HG03045 (cell line): ENCODE measurements around the gene RAPGEF2.
"Not testable (repeated sequence)": the region's sequence is repeated elsewhere in the genome, so short reads cannot be mapped to it uniquely, and the experiment has no call there.

Experiments
- ATAC-seq: cut with Tn5 transposase; IDR thresholded peaks from one replicate; pipeline ENCODE4 v1.9.1; 2021; ENCODE audit warnings: mild to moderate bottlenecking, moderate library complexity; ENCODE audit not compliant: unreplicated experiment

The RAPGEF2 gene

DNA sequence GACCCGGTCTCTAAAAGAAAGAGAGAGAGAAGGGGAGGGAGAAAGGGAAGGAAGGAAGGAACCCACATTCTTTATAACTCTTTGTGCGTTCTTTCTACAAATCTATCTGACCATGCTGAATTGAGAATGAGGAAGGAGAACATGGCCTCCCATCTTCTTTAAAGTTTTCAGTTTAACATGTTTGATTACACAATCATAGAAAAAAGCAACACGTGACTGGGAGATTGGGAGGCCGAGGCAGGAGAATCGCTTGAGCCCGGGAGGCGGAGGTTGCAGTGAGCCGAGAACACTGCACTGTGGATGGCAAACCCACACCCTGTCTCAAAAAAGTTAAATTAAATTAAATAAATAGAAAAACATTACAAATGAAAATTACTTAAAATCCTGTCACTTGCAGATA lies 254.5 kb downstream of the RAPGEF2 start:
- ATAC-seq: no peak

DNA sequence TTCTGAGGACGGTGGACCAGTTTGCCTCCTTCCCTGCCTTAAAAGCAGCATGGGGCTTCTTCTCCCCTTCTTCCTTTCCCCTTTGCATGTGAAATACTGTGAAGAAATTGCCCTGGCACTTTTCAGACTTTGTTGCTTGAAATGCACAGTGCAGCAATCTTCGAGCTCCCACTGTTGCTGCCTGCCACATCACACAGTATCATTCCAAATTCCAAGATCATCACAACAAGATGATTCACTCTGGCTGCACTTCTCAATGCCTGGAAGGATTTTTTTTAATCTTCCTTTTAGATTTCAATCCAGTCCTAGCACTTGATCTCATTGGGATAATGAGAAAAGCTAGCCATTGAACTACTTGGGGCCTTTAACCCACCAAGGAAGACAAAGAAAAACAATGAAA lies 255.3 kb downstream of the RAPGEF2 start:
- ATAC-seq: no peak

DNA sequence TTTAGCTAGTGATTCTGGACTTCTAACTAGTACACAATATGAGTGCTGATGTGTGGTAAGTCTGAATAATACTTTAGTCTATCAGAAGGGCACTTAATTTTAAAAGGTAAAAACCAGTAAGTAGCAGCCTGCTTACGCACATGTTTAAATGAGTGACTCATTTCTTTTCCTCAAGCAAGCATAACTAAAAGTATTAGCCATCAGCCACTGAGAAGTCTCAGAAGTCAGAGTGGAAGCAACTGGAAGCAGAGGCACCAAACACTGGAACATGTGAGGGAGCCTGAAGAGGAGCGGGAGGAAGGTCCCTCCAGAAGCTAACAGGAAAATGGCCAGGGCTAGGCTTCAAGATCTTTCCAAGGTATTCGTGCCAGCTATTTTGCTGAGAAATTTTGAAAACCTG lies 257.7 kb downstream of the RAPGEF2 start:
- ATAC-seq: no peak

DNA sequence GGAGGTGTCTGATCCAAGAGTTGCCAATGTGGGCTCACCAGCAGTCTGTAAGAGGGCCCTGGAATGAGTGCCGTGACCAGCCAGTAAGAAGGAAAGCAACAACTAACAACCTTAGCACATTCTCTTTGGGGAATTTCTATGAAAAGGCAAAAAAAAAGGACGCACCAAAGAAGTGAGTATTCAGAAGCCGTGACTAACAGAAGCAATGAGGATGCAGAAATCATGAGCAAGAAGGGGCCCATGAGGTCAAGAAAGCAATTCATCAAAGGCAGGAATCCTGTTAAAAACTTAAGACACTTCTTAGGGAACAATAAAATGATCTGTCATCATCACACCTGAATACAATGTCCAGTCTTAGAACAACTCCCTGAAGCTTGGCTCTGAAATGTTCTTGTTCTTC lies 260.5 kb downstream of the RAPGEF2 start:
- no peak for ATAC-seq

DNA sequence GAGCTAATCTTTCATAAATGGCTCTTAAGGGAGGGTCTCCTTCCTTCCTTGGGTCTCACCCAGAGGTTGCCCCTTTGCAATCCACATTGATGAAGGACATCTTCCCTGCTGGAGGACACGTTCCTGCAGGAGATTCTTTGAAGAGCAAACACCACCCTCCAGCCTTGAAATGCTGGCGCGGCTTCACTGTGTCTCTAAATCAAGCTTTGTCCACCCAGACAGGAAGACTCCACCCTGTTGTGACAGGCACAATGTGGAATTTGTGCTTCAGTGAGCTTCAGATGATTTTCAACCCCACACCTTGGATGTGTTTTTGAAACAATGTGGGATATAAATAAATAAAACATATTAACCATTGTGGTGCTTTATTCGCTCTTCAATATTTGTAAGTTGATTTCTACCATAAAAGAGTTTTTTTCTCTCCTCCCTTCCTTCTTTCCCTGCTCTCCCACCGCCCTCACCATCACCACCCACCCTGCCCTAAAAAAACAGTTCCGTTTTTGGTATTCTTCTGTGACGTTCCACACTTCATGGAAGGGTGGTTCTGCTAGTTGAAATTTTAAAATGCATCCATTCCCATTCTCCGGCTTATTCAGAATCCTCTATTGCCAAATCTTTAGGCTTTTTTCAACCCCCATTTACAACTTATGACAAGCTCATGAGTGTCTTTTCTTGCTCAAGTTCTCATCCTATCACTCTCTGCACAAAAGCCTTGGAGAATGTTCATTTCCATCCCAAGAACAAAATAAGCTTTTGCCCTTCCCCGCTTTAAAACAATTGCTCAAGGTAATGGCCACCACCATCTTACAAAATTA lies 264.3 kb downstream of the RAPGEF2 start:
- ATAC-seq: no peak

DNA sequence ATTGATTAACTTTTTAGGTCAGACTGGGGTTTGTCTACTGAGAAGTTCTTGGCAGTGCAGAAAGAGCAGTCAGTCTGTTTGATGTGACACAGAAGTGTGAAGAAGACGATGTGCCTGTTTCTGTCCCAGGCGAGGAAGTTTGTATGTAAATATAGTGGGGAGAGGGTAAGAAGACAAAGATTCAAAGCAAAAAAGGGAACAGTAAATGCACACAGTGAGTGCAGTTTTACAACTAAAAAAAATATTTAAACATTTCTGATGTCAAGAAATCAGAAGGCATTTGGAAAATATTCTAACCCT lies 264.9 kb downstream of the RAPGEF2 start:
- ATAC-seq: no peak

DNA sequence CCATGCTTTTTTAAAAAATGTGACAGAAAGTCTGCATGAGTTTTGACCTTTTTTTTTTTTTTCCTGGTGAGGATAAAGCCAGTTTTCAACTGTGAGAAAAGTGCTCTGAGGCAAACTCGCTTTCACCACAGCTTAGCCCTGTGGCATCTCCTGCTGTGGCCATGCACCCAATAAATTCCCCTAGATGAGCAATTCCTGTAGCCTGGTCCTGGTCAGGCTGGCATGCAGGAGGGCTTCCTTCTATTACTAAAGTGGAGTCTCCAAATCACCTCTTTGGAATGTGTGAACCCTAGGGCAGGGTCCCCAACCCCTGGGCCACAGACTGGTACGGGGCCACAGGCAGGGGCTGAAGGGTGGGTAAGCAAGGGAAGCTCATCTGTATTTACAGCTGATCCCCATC lies 265.4 kb downstream of the RAPGEF2 start:
- no peak for ATAC-seq

DNA sequence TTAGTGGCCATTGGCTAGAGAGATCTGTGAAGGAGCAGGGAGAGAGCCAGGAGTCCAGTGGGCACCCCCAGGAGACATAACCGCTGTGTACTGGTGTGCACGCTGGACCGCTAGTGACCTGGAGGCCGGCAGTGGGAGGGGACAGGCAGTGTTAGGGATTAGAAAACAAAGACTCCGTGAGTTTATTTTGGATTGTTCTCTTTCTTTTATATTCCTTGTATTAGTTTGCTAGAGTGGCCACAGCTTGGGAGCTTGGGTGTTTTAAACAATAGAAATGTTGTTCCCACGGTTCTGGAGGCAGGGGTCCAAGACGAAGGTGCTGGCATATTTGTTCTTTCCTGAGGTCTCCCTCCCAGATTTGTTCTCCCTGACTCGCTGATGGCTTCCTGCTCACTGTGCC lies 266.4 kb downstream of the RAPGEF2 start:
- ATAC-seq: no peak

DNA sequence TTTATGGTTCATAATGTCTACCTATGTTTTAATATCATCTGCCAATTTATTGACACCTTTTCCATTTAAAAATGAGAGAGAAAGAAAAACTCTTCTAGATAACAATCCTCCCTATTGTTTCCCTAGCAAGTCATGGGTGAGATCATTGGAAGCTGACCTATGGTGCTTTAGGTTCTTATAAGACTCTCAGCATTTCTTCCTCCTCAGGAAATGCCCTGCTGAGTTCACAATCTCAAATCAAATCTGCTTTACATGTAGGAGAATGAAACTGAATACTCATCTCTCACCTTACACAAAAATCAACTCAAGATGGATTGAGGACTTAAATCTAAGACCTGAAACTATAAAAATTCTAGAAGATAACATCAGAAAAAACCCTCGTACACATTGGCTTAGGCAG lies 267.4 kb downstream of the RAPGEF2 start:
- no peak for ATAC-seq

DNA sequence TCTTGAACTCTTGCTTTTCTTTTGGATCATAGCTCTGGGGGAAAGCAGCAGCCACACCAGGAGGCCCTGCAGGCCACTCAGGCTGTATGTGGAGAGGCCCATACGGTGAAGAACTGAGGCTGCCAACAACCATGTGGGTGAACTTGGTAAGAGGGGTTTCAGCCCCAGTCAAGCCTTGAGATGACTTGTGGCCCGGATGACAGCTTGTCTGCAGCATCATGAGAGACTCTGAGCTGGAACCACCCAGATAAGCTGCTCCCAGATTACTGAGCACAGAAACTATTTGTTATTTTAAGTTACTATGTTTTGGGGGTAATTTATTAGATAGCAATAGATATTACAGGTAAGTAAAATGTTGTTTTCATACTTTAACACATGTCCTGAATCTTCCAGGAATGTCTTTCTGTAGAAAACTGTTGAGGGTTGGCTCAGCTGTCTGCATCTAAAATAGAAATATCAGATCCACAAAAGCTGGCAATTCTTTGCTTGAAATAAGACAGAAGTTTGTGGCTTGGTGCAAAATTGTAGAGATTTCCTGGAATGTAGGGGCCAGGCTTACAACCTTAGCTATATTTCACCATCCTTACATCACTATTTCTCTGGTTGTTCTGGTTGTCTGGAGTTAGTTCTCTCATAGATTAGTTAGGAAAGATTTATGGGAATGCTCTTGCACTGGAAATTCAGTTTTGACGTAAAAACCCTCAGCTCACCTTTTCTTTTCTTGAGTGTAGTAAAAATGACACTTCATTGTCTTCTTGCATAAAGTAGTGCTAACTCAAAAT lies 272.1 kb downstream of the RAPGEF2 start:
- ATAC-seq: no peak

DNA sequence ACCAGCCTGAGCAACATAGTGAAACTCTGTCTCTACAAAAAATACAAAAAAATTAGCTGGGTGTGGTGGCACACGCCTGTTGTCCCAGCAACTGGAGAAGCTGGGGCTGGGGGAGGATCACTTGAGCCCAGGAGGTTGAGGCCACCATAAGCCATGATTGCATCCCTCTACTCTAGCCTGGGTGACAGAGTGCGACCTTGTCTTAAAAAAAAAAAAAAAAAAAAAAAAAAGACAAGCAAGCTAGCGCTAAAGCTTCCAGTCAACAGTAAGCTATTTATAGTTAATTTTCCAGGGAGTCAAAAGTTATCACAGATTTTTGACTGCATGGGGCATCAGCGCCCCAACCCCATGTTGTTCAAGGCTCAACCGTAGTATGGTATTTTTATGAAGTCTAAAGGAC lies 273.4 kb downstream of the RAPGEF2 start:
- ATAC-seq: no peak

DNA sequence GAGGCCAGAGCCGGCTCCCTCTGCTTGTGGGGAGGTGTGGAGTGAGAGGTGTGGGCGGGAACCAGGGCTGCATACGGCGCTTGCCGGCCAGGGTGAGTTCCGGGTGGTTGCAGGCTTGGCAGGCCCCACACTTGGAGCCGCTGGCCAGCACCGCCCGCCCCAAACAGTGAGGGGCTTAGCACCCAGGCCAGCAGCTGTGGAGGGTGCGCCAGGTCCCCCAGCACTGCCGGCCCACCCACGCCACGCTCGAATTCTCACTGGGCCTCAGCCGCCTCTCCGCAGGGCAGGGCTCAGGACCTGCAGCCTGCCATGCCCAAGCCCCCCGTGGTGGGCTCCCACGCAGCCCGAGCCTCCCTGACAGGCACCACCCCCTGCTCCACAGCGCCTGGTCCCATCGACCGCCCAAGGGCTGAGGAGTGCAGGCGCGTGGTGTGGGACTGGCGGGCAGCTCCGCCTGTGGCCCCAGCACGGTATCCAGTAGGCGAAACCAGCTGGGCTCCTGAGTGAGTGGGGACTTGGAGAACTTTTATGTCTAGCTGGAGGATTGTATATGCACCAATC lies 275.3 kb downstream of the RAPGEF2 start:
- no peak for ATAC-seq

DNA sequence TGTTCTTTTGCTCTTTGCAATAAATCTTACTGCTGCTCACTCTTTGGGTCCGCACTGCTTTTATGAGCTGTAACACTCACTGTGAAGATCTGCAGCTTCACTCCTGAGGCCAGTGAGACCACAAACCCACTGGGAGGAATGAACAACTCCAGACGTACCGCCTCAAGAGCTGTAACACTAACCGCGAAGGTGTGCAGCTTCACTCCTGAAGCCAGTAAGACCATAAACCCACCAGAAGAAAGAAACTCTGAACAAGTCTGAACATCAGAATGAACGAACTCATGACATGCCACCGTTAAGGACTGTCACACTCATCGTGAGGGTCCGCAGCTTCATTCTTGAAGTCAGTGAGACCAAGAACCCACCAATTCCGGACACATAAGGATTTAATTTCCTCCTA lies 276.2 kb downstream of the RAPGEF2 start:
- ATAC-seq: not testable (repeated sequence)

DNA sequence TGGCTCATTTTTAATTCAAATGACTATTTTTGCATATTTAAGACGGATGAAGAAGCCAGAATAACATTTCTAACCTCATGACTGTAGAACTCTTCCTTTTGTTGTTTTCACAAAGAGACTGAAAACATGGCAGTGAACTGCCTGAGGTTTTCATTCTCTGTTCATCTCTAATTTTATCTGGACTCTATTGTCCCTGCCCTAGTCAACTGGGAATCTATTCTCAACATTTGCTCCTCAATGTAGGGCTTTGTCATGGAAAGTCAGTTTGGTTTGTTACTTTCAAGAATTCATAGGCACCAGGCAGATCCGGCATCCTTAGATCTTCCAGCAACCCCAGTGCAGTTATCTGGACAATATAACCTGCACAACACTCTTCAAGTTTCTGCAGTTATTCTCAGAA lies 277.0 kb downstream of the RAPGEF2 start:
- ATAC-seq: no peak

DNA sequence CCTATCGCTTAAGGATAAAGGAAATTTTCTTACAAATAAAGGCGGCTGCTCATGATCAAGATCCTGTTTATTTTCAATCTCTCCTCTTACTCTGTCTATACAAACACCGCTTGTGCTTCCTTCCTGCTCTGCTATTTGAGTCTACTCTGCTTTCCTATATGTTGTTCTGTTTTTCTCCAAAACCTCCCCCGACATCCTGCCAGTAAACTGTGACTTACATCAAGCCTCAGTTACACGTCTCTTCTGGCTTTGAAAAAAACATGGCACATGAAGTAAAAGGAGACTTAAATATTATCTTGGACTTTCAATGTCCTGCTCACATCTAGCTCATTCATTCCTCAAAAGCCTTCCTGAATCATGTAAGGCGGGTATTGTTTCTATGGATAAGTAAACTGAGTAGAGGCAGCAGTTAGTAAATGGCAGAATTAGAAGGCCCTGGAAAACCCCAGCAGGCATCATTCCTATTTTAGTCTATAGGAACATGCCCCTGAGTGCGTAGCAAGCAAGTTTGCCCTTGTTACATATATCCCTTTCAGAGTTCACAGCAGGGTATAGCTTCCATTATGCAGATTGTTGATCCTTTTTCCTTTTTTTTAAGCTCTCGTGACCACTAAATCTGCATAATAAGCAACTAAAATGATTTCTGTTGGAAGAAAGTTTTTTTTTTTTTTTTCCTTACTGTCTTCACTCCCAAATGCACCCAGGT lies 280.1 kb downstream of the RAPGEF2 start:
- no peak for ATAC-seq

DNA sequence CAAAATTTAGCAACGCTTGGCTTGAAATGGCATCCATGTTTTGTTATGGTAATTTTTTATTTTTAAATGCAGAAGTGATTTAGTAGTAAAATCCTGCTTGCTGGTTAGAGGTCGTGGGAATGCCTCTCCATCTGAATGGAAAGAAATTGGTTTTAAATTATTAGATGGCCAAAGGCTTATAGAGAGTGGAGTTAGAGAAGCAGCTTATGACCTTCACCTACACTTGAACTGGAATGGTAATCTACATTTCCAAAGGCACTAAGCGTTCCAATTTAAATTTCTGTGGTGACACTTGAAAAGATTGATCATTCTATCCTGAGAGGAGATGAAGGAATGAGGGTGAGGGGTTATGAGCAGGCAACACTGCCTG lies 280.7 kb downstream of the RAPGEF2 start:
- no peak for ATAC-seq

DNA sequence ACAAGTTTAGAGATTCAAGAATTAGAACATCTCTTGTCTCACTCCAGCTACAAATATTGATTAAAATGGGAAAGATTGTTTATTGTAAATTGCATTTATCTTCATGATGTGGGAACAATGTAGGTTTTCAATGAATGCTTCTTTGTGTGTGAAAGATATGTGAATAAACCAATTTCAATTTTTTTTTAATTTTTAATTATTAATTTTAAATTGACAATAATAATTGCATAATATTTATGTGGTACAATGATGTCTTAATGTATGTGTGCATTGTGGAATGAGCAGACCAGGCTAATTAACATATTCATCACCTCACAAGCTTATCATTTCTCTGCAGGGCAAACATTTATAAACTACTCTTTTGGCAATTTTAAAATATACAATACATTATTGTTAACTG lies 281.1 kb downstream of the RAPGEF2 start:
- ATAC-seq: no peak

DNA sequence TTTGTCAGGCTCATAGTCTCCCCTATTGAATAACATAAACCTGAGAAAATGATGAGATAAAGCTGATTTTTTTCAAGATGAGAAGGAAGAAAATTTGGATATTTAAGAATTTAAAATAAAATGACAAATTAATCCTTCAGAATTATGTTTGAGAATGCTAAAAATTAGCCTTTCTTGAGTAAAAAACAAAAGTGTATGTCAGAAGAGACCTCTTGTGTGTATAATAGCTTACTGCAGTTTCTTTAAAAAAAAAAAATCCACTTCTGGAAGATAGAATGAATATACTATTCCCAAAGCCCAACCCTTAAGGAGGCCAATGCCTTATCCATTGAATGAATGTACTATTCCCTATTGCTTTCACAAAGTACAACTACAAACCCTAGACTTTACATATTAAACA lies 281.8 kb downstream of the RAPGEF2 start:
- ATAC-seq: no peak

DNA sequence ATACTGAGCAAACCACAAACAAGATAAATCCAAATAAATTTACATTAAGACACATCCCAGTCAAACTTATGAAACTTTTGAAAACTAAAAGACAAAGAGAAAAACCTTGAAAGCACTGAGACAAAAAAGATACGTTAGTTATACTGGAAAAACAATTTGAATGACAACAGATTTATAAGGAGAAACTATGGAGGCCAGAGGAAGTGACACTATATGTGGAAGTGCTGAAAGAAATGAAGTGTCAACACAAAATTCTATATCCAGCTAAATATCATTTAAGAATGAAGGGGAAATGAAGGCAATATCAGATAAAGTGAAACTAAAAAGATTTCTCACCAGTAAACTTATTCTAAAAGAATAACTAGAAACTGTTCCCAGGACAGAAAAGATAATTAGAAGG lies 283.7 kb downstream of the RAPGEF2 start:
- ATAC-seq: no peak

DNA sequence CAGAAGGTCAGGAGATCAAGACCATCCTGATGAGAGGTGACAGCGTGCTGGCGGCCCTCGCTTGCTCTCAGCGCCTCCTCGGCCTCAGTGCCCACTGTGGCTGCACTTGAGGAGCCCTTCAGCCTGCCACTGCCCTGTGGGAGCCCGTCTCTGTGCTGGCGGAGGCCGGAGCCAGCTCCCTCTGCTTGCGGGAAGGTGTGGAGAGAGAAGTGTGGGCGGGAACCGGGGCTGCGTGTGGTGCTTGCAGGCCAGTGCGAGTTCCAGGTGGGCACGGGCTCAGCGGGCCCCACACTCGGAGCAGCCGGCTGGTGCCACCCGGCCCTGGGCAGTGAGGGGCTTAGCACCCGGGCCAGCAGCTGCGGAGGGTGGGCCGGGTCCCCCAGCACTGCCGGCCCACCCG lies 286.9 kb downstream of the RAPGEF2 start:
- ATAC-seq: no peak

DNA sequence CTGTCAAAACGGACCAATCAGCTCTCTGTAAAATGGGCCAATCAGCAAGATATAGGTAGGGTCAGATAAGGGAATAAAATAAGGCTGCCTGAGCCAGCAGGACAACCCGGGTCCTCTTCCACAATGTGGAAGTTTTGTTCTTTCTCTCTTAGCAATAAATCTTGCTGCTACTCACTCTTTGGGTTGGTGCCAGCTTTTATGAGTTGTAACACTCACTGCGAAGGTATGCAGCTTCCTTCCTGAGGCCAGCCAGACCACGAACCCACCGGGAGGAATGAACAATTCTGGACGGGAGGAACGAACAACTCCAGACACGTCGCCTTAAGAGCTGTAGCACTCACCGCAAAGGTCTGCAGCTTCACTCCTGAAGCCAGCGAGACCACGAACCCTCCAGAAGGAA lies 287.8 kb downstream of the RAPGEF2 start:
- ATAC-seq: no peak

DNA sequence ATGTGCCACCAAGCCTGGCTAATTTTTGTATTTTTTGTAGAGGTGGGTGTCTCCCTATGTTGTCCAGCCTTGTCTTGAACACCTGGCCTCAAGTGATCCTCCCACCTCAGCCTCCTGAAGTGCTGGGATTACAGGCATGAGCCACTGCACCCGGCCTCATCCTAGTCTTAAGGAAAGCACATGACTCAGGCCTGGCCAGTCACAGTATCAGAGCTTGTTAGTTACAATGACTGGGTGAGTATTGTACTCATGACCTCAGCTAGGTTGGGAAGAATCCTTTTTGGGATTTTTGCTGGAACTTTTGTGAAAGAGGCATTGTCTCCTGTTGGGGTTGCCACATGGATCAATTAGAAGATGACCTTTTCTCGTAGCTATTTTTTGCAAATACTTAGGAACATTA lies 292.8 kb downstream of the RAPGEF2 start:
- ATAC-seq: no peak
